Heart left ventricle (tissue), 13 donors: ENCODE results near the gene INPP4B.

Experiments used
- CTCF ChIP-seq, 12 donors: fragments of 200-600 bp; sonication (generic) in 4 of 12; IDR thresholded peaks; one replicate each; pipeline versions ENCODE4 v1.5.0 to v1.8.0; 2018 to 2022; ENCODE audit warnings: antibody characterized with exemption in 12 of 12, mild to moderate bottlenecking in 5 of 12
- POLR2A ChIP-seq, 2 donors: fragments of 450-650 bp; IDR thresholded peaks; one replicate each; pipeline ENCODE4 v1.6.1; 2017; ENCODE audit warnings: antibody characterized with exemption in 2 of 2, mild to moderate bottlenecking in 2 of 2, moderate library complexity in 2 of 2
- donor health status: ischemic (EF 13 %, LVEDD 7.1; RV severe dilation, severe dysfunction).
- donor health status: DM: no; HTN: yes; CAD: no.
- donor health status: DM: no; HTN: no; CAD: no.
- donor health status: ischemic (EF 25% LVEDD 6.9; RV normal size, moderate dysfunction).
- donor health status: ischemic (EF 25% LVEDD 5.7; RV mildly dilated, moderate dysfunction).
- donor health status: ischemic (EF 35%, LVEDD 5.7; RV mildly dilated, moderate dysfunction).
- donor health status: nonischemic (EF 11% LVEDD 7.7; RV severe dilation, severe dysfunction).
- donor health status: DM: yes; HTN: yes; CAD: no.
- donor health status: PGD.
- donor health status: ischemic (EF 29% LVEDD 5.4; RV normal size, mild dysfunction).
- donor health status: nonischemic (EF 23%, LVEDD 6.1; RV moderate dilation, normal function).

GRCh38 chr4:142549248-142549647 is 296.9 kb downstream of the INPP4B start:
- TF ChIP-seq CTCF (IDR thresholded peaks at IDR 0.05): no peak
- TF ChIP-seq POLR2A (IDR thresholded peaks at IDR 0.05): no peak
